Fibroblast of lung (primary cell): ENCODE measurements around the gene SF3B1.

Experiments used
- EZH2 ChIP-seq: IDR thresholded peaks from 2 replicates; pipeline ENCODE4 v1.5.1; 2012; ENCODE audit warnings: low read length, control low read depth, mild to moderate bottlenecking; ENCODE audit errors: missing control alignments
- TF ChIP-seq, protein P1 (sequence below), 2 donors: IDR thresholded peaks in 1 of 2; conservative IDR thresholded peaks in 1 of 2; 1 replicate in 1 of 2; 2 replicates in 1 of 2; pipeline ENCODE4 v1.5.1; 2011 to 2012; ENCODE audit warnings: low read length in 2 of 2, control low read depth in 1 of 2, inconsistent platforms in 1 of 2, low read depth in 1 of 2, mild to moderate bottlenecking in 1 of 2

DNA sequence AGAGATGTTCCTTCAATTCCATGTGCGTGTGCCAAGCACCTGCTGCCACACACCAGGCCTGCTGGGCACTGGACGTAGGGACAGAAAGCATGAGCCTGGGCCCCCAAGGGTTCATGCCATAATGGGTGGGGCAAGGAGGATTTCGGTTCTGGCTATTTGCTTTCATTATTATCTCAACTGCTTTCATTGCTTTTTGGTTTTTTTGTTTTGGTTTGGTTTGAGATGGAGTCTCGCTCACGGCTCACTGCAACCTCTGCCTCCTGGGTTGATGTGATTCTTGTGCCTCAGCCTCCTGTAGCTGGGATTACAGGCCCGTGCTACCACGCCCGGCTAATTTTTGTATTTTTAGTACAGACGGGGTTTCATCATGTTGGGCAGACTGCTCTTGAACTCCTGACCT lies 57.2 kb downstream of the SF3B1 start:
- TF ChIP-seq, protein P1, sequence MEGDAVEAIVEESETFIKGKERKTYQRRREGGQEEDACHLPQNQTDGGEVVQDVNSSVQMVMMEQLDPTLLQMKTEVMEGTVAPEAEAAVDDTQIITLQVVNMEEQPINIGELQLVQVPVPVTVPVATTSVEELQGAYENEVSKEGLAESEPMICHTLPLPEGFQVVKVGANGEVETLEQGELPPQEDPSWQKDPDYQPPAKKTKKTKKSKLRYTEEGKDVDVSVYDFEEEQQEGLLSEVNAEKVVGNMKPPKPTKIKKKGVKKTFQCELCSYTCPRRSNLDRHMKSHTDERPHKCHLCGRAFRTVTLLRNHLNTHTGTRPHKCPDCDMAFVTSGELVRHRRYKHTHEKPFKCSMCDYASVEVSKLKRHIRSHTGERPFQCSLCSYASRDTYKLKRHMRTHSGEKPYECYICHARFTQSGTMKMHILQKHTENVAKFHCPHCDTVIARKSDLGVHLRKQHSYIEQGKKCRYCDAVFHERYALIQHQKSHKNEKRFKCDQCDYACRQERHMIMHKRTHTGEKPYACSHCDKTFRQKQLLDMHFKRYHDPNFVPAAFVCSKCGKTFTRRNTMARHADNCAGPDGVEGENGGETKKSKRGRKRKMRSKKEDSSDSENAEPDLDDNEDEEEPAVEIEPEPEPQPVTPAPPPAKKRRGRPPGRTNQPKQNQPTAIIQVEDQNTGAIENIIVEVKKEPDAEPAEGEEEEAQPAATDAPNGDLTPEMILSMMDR (conservative IDR thresholded peaks at IDR 0.05 in 1 of 2, IDR thresholded peaks at IDR 0.05 in 1 of 2; ENCODE audit: low read depth in 1 of 2, low read length in 2 of 2) = no peak
- TF ChIP-seq EZH2 = no peak
